B cell (primary cell): ENCODE data around the gene CAP2. TPM values are rescaled to one million over a fixed set of nuclear protein-coding genes. Genes with fewer than 3 reads are reported as not detected.
"Not testable (repeated sequence)": the region's sequence is repeated elsewhere in the genome, so short reads cannot be mapped to it uniquely, and the experiment has no call there.

Source experiments
- ATAC-seq: fragments of 200-7000 bp; cut with Tn5 transposase; one replicate; pipeline ENCODE4 v1.10.0; 2021; ENCODE audit warnings: low read depth, mild to moderate bottlenecking, moderate number of reproducible peaks, moderate library complexity
- CTCF ChIA-PET: fragments of 350-600 bp; sonication (Branson Sonifier 250); formaldehyde crosslinking; loops from one replicate; lab custom pipeline; 2021; ENCODE audit warnings: antibody characterized with exemption, inconsistent platforms; lab: Charles Lee
- POLR2A ChIA-PET: fragments of 350-600 bp; sonication (Branson Sonifier 250); formaldehyde crosslinking; loops from one replicate; lab custom pipeline; 2021; ENCODE audit warnings: antibody characterized with exemption; lab: Charles Lee
- DNase-seq: peaks from one replicate; pipeline ENCODE4 v3.0.0; 2013
- H2AFZ ChIP-seq: 2 replicates; pipeline ENCODE4 v1.6.1; 2012; ENCODE audit warnings: mild to moderate bottlenecking, low read depth, low read length; ENCODE audit not compliant: insufficient read depth, poor library complexity, severe bottlenecking
- H3K27ac ChIP-seq, 2 donors: 1 replicate in 1 of 2; 2 replicates in 1 of 2; pipeline ENCODE4 v1.5.1; 2012 to 2013; ENCODE audit warnings: low read length in 2 of 2, mild to moderate bottlenecking in 2 of 2, moderate library complexity in 1 of 2
- H3K27me3 ChIP-seq, 4 experiments: fragments of 200-600 bp in 1 of 4; sonication (generic) in 1 of 4; replicated peaks in 1 of 4; 1 replicate in 2 of 4; 2 replicates in 2 of 4; pipeline versions ENCODE4 v1.6.1 to v1.7.0; 2013 to 2016; ENCODE audit warnings: low read length in 3 of 4, mild to moderate bottlenecking in 2 of 4, mixed read lengths in 1 of 4, moderate library complexity in 1 of 4; ENCODE audit not compliant: insufficient read depth in 4 of 4, control insufficient read depth in 3 of 4; ENCODE audit errors: control extremely low read depth in 1 of 4
- H3K36me3 ChIP-seq, 2 experiments: replicated peaks in 1 of 2; 1 replicate in 1 of 2; 2 replicates in 1 of 2; pipeline versions ENCODE4 v1.6.1 to v1.7.1; 2013; ENCODE audit warnings: low read length in 1 of 2; ENCODE audit not compliant: insufficient read depth in 2 of 2, control insufficient read depth in 1 of 2; ENCODE audit errors: control extremely low read depth in 1 of 2, extremely low read depth in 1 of 2
- H3K4me1 ChIP-seq, 2 donors: fragments of 200-600 bp in 1 of 2; sonication (generic) in 1 of 2; 1 replicate in 1 of 2; 2 replicates in 1 of 2; pipeline versions ENCODE4 v1.5.1 to v1.6.1; 2013 to 2017; ENCODE audit warnings: low read length in 2 of 2; ENCODE audit not compliant: control insufficient read depth in 2 of 2, insufficient read depth in 2 of 2
- H3K4me2 ChIP-seq: replicated peaks from 2 replicates; pipeline ENCODE3; 2012; ENCODE audit warnings: mild to moderate bottlenecking, low read depth, low read length; ENCODE audit not compliant: poor library complexity, severe bottlenecking
- H3K4me3 ChIP-seq, 5 experiments: fragments of 200-600 bp in 1 of 5; sonication (generic) in 1 of 5; 1 replicate in 3 of 5; 2 replicates in 2 of 5; pipeline versions ENCODE4 v1.5.1 to v1.7.0; 2011 to 2016; ENCODE audit warnings: low read length in 4 of 5, mild to moderate bottlenecking in 4 of 5, low read depth in 2 of 5, control low read depth in 1 of 5, moderate library complexity in 1 of 5; ENCODE audit not compliant: insufficient read depth in 1 of 5; ENCODE audit errors: control extremely low read depth in 1 of 5, extremely low read depth in 1 of 5
- H3K79me2 ChIP-seq: fragments of 200-600 bp; sonication (generic); one replicate; pipeline ENCODE4 v1.6.0; 2016; ENCODE audit warnings: low read length; ENCODE audit not compliant: control insufficient read depth, insufficient read depth
- H3K9ac ChIP-seq: fragments of 200-600 bp; sonication (generic); 2 replicates; pipeline ENCODE4 v1.6.1; 2017; ENCODE audit warnings: mild to moderate bottlenecking, low read length, moderate library complexity
- H3K9me3 ChIP-seq, 3 donors: one replicate each; pipeline versions ENCODE4 v1.6.1 to v1.7.1; 2013; ENCODE audit warnings: low read length in 2 of 3; ENCODE audit not compliant: control insufficient read depth in 2 of 3, insufficient read depth in 1 of 3; ENCODE audit errors: control extremely low read depth in 1 of 3
- H4K20me1 ChIP-seq: 2 replicates; pipeline ENCODE4 v1.6.0; 2012; ENCODE audit warnings: mild to moderate bottlenecking, low read length; ENCODE audit not compliant: insufficient read depth, control insufficient read depth, poor library complexity, severe bottlenecking
- H3K27ac Mint-ChIP-seq: one replicate; pipeline ENCODE4 v1.8.0; 2021; ENCODE audit warnings: mixed read lengths
- H3K27me3 Mint-ChIP-seq: one replicate; pipeline ENCODE4 v1.8.0; 2021; ENCODE audit warnings: mixed read lengths
- H3K4me1 Mint-ChIP-seq: one replicate; pipeline ENCODE4 v1.8.0; 2021; ENCODE audit warnings: mixed read lengths
- H3K4me3 Mint-ChIP-seq: one replicate; pipeline ENCODE4 v1.8.0; 2021; ENCODE audit warnings: mixed read lengths
- H3K9me3 Mint-ChIP-seq: one replicate; pipeline ENCODE4 v1.8.0; 2022; ENCODE audit warnings: mixed read lengths; ENCODE audit not compliant: insufficient read depth
- EZH2 ChIP-seq: IDR thresholded peaks from 2 replicates; pipeline ENCODE4 v1.6.1; 2012; ENCODE audit warnings: borderline replicate concordance, low read depth, mild to moderate bottlenecking, moderate library complexity, low read length; ENCODE audit not compliant: insufficient read depth, poor library complexity, severe bottlenecking
- WGBS: methylation state at CpG from one replicate; pipeline ENCODE4 v1.1.5; 2013; ENCODE audit warnings: missing lambda C conversion rate; ENCODE audit not compliant: insufficient coverage; 5-methylcytosine and 5-hydroxymethylcytosine counted together
- intact Hi-C: fragments of 100-400 bp; cut with micrococcal nuclease; formaldehyde crosslinking; loops from one replicate; pipeline ENCODE4 v1.10.0; 2022
- polyA plus RNA-seq: library from polyadenylated mRNA; depleted of rRNA; stranded (reverse); fragments of >200 nt; gene quantifications from 2 replicates; pipeline ENCODE4 v1.2.3, GENCODE V29; 2012
- total RNA-seq, 2 donors: library from RNA; stranded (reverse); fragments of 120-200 nt in 1 of 2; gene quantifications; 1 replicate in 1 of 2; 2 replicates in 1 of 2; pipeline versions ENCODE4 v1.2.3 to v1.2.4, GENCODE V29; 2013 to 2022
- TF ChIP-seq, protein P1 (sequence below): fragments of 200-600 bp; IDR thresholded peaks from one replicate; pipeline ENCODE4 v1.8.0; 2022; ENCODE audit warnings: antibody characterized with exemption, mild to moderate bottlenecking

Gene CAP2
- total and polyA plus RNA-seq, 2 donors (not counting 1 experiment from before 2014, with no cell fraction given), result not detected

DNA sequence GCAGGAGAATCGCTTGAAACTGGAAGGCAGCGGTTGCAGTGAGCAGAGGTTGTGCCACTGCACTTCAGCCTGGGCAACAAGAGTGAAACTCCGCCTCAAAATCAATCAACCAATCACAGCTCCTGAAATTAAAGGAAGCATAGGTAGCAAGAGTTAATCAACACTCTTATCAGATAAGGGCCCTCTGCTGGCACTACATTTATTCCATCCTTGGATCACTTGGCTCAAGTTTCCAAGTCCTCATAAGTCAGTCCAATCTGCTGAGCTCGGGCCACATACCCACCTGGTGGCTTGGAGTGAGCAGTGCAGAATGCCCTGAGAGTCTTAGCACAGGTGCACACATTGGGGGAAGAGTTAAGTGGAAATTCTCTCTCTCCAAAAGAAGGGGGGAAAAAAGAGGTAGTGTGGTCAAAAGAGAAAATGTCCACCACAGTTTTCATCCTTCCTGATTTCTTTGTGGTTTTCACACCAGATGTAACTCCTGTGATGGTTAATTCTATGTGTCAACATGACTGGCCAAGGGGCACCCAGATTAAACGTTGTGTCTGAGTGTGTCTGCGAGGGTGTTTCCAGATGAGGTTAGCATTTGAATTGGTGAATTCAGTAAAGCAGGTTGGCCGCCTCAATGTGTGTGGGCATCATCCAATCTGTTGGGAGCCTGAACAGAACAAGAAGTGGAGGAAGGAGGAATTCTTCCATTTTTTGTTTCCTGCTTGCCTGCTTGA, 192.5 kb downstream of the CAP2 start:
- H3K4me1 Mint-ChIP-seq, result no peaks in the 10 kb centered on the region
- H2AFZ ChIP-seq, result no peak overlapping the region
- DNase-seq (no peak), ATAC-seq (no peak)
- POLR2A ChIA-PET, result no interaction called here
- H3K4me3 Mint-ChIP-seq, result no peak overlapping the region
- no peak overlapping the region for H3K9ac ChIP-seq
- peaks cover 3% of the 10 kb centered on the region for H3K27me3 Mint-ChIP-seq
- no peak overlapping the region for H3K4me3 ChIP-seq
- no peaks in the 10 kb centered on the region for H4K20me1 ChIP-seq
- no peaks in the 10 kb centered on the region for H3K9me3 Mint-ChIP-seq
- H3K4me2 ChIP-seq, result no peak overlapping the region
- no peak overlapping the region for H3K27ac ChIP-seq
- TF ChIP-seq EZH2, result no peak
- TF ChIP-seq, protein P1, sequence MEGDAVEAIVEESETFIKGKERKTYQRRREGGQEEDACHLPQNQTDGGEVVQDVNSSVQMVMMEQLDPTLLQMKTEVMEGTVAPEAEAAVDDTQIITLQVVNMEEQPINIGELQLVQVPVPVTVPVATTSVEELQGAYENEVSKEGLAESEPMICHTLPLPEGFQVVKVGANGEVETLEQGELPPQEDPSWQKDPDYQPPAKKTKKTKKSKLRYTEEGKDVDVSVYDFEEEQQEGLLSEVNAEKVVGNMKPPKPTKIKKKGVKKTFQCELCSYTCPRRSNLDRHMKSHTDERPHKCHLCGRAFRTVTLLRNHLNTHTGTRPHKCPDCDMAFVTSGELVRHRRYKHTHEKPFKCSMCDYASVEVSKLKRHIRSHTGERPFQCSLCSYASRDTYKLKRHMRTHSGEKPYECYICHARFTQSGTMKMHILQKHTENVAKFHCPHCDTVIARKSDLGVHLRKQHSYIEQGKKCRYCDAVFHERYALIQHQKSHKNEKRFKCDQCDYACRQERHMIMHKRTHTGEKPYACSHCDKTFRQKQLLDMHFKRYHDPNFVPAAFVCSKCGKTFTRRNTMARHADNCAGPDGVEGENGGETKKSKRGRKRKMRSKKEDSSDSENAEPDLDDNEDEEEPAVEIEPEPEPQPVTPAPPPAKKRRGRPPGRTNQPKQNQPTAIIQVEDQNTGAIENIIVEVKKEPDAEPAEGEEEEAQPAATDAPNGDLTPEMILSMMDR, result no peak
- H3K27me3 ChIP-seq, result no peaks in the 10 kb centered on the region
- H3K4me1 ChIP-seq, result no peaks in the 10 kb centered on the region
- H3K9me3 ChIP-seq, result no peaks in the 10 kb centered on the region
- intact Hi-C loops, result no loop called here
- no peaks in the 10 kb centered on the region for H3K79me2 ChIP-seq
- CTCF ChIA-PET, result interaction anchor here (0.9 to 3.3 kb wide), 3 partner anchors 12 to 218 kb away, joined by 3 to 38 read pairs (median 4); no protein-coding TSS in a partner anchor
- WGBS, result 71% methylated on average over 5 of the region's 7 CpGs
- H3K36me3 ChIP-seq, result no peaks in the 10 kb centered on the region
- H3K27ac Mint-ChIP-seq, result no peak overlapping the region

DNA sequence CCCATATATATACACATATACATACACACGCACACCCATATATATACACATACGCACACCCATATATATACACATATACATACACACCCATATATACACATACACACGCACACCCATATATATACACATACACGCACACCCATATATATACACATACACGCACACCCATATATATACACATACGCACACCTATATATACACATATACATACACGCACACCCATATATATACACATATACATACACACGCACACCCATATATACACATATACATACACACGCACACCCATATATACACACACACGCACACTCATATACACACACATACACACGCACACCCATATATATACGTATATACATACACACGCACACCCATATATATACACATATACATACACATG, 193.2 kb downstream of the CAP2 start:
- H3K4me3 Mint-ChIP-seq, H3K4me2 ChIP-seq, H4K20me1 ChIP-seq, H3K9me3 ChIP-seq, ATAC-seq, H3K27me3 ChIP-seq, H3K9ac ChIP-seq, H3K9me3 Mint-ChIP-seq, H3K27ac Mint-ChIP-seq, H3K4me1 ChIP-seq, H3K27me3 Mint-ChIP-seq, intact Hi-C loops, DNase-seq, H2AFZ ChIP-seq, H3K4me3 ChIP-seq, H3K36me3 ChIP-seq, POLR2A ChIA-PET, H3K27ac ChIP-seq, H3K4me1 Mint-ChIP-seq, H3K79me2 ChIP-seq: not testable (repeated sequence)
- CTCF ChIA-PET, result interaction anchor here (3.3 kb wide), 1 partner anchor 217 kb away, joined by 38 read pairs; no protein-coding TSS in a partner anchor
- WGBS, result 96% methylated on average over 13 of the region's 13 CpGs
